HG03520 (cell line): ENCODE results near the gene STK16.
A peak's percentile ranks its signal among the peaks of the same experiment; 100 is the strongest.

Source experiments
- ATAC-seq: cut with Tn5 transposase; IDR thresholded peaks from one replicate; pipeline ENCODE4 v1.9.1; 2021; ENCODE audit warnings: mild to moderate bottlenecking, moderate library complexity; ENCODE audit not compliant: unreplicated experiment

STK16 gene

GRCh38 chr2:219213486-219214071 is 31.7 kb upstream of the STK16 start:
- ATAC-seq: no peak

- no peak for ATAC-seq
Measured at GRCh38 chr2:219214141-219214540, 31.1 kb upstream of the STK16 start.

GRCh38 chr2:219214786-219215185 is 30.5 kb upstream of the STK16 start:
- no peak for ATAC-seq

GRCh38 chr2:219215871-219216534 is 29.3 kb upstream of the STK16 start:
- no peak for ATAC-seq

- no peak for ATAC-seq
Measured at GRCh38 chr2:219216535-219216915, 28.8 kb upstream of the STK16 start.

- peak; percentile 21 for ATAC-seq
Measured at GRCh38 chr2:219218217-219218731, 27.0 kb upstream of the STK16 start.

GRCh38 chr2:219218732-219219701 is 26.3 kb upstream of the STK16 start, which contains the start of gene ABCB6:
TSS of gene ABCB6 (minus strand) at chr2:219218958. CDS start at chr2:219218673, 285 bp downstream.
- peak; percentile 53 for ATAC-seq

- no peak for ATAC-seq
Measured at GRCh38 chr2:219219784-219220532, 25.3 kb upstream of the STK16 start.

- ATAC-seq: no peak
Measured at GRCh38 chr2:219220652-219221402, 24.5 kb upstream of the STK16 start.

- ATAC-seq: no peak
Measured at GRCh38 chr2:219221957-219222518, 23.2 kb upstream of the STK16 start.

GRCh38 chr2:219223831-219224610 is 21.3 kb upstream of the STK16 start:
- no peak for ATAC-seq

- no peak for ATAC-seq
Measured at GRCh38 chr2:219225350-219225749, 19.9 kb upstream of the STK16 start.

GRCh38 chr2:219228041-219228910 is 17.0 kb upstream of the STK16 start:
- ATAC-seq: no peak

- ATAC-seq: no peak
Measured at GRCh38 chr2:219228911-219229304, 16.4 kb upstream of the STK16 start.

GRCh38 chr2:219229305-219230058 is 15.8 kb upstream of the STK16 start, which contains the start of the genes ANKZF1 and ATG9A:
TSS of gene ANKZF1 (plus strand) at chr2:219229806. CDS start at chr2:219230258, 452 bp downstream.
TSS of gene ATG9A (minus strand) at chr2:219229636. CDS start at chr2:219228024, 1,612 bp downstream.
- peak; percentile 89 for ATAC-seq

GRCh38 chr2:219230059-219230540 is 15.2 kb upstream of the STK16 start:
- no peak for ATAC-seq

GRCh38 chr2:219234331-219234730 is 10.9 kb upstream of the STK16 start:
- no peak for ATAC-seq
